ENCODE results near the gene CRELD1. TPM values are rescaled to one million over a fixed set of nuclear protein-coding genes. Genes with fewer than 3 reads are reported as not detected.
"Not testable (repeated sequence)": the region's sequence is repeated elsewhere in the genome, so short reads cannot be mapped to it uniquely, and the experiment has no call there.

The CRELD1 gene
- total and polyA plus RNA-seq, 3 experiments from 2014 or later, result 14.0 to 24.5 (median 16.0) TPM

DNA sequence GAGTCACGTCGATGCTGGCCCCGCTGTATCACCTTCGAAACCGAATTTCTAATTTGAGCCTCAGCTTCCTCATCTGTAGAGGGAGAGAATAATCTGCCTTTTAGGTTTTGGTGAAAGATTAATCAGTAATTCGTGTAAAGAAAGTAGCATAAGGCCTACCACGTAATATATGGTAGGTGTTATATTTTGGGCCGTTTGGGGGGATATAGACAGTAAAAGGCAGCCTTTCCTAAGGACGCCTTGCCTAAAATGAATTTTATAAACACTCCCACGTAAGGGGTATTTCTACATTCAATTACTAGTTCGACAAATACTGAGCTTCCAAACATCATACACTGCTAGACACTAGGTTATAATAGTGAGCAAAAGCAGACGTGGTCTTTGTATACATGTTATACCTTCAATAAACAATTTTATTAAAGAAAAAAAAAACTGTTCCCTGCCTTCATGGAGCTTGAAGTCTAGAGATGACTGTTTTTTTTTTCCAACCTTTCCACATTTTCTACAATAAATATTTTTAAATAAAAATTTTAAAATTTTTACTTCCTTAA lies 42.5 kb upstream of the CRELD1 start:
- no peak for DNase-seq
- Mint-ChIP-seq H3K4me1 (peaks cover 31 to 51% (median 45%) of the 10 kb centered on the region in 3 donors), H3K9me3 (no peaks in the 10 kb centered on the region), H3K36me3 (peaks cover 6 to 36% (median 18%) of the 10 kb centered on the region in 3 donors), H3K4me3 (peak overlapping the region; percentile 97 to 100 (median 98)), H3K27me3 (no peaks in the 10 kb centered on the region), H3K27ac (peak overlapping the region; percentile 99 to 100 (median 100))
- Histone ChIP-seq H3K4me1 (ENCODE audit: insufficient read depth, low read length) (peaks cover 13% of the 10 kb centered on the region), H3K36me3 (ENCODE audit: insufficient read depth, low read length) (peaks cover 7% of the 10 kb centered on the region), H3K4me3 (ENCODE audit: low read length) (peak overlapping the region; percentile 97), H3K9me3 (ENCODE audit: low read length) (no peaks in the 10 kb centered on the region), H3K27me3 (ENCODE audit: insufficient read depth, low read length, poor library complexity, severe bottlenecking) (no peaks in the 10 kb centered on the region), H3K27ac (ENCODE audit: low read depth, low read length) (peak overlapping the region; percentile 100)
- ChIA-PET POLR2A (interaction anchor here (0.9 to 2.6 kb wide), 12 partner anchors 10 to 430 kb away, joined by 3 to 21 read pairs (median 4); partner anchors contain the start of genes ARPC4, CRELD1, EMC3 and MTMR14), CTCF (interaction anchor here (0.6 to 3.9 kb wide), 5 partner anchors 10 to 55 kb away, joined by 3 to 28 read pairs (median 6); partner anchors contain the start of gene CRELD1)

DNA sequence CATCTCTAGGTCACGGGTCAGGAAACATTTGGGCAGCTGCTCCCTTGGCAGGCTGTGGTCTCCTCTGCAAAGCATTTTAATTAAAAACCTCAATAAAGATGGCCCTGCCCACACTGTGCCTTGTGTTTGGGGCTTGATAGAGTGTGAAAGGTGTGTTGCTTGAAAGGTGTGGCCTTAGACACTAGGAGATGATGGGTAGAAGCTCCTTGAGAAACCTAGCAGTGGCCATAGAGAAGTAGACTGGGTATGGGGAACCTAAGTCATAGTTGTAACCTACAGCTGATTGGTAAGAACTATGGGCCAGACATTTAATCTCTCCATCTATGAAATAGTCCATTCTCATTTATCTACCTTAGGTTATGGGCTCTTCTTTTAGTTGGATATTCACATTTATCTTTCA lies 39.9 kb upstream of the CRELD1 start:
- Histone ChIP-seq H3K9me3 (ENCODE audit: low read length) (no peaks in the 10 kb centered on the region), H3K36me3 (ENCODE audit: insufficient read depth, low read length) (peaks cover 7% of the 10 kb centered on the region), H3K27me3 (ENCODE audit: insufficient read depth, low read length, poor library complexity, severe bottlenecking) (no peaks in the 10 kb centered on the region), H3K4me3 (ENCODE audit: low read length) (no peak overlapping the region), H3K27ac (ENCODE audit: low read depth, low read length) (no peak overlapping the region), H3K4me1 (ENCODE audit: insufficient read depth, low read length) (peaks cover 13% of the 10 kb centered on the region)
- H3K27ac Mint-ChIP-seq, result peak overlapping the region in 7 of 8 donors; percentile 8 to 92 (median 67)
- ChIA-PET CTCF (interaction anchor here (1.1 kb wide), 1 partner anchor 45 kb away, joined by 3 read pairs; no protein-coding TSS in a partner anchor), POLR2A (interaction anchor here (0.6 kb wide), 1 partner anchor 235 kb away, joined by 4 read pairs; no protein-coding TSS in a partner anchor)
- peaks cover 32 to 61% (median 53%) of the 10 kb centered on the region in 3 donors for H3K4me1 Mint-ChIP-seq
- H3K27me3 Mint-ChIP-seq, result no peaks in the 10 kb centered on the region
- no peak for DNase-seq
- H3K36me3 Mint-ChIP-seq, result peaks cover 6 to 36% (median 18%) of the 10 kb centered on the region in 3 donors
- no peaks in the 10 kb centered on the region for H3K9me3 Mint-ChIP-seq
- peak overlapping the region in 3 of 7 donors; percentile 7 to 15 (median 13) for H3K4me3 Mint-ChIP-seq

GRCh38 chr3:9895715-9896114 lies 37.9 kb upstream of the CRELD1 start:
- Mint-ChIP-seq H3K36me3 (peaks cover 6 to 32% (median 18%) of the 10 kb centered on the region in 3 donors), H3K27ac (peak overlapping the region; percentile 1 to 83 (median 32)), H3K4me1 (peaks cover 29 to 54% (median 53%) of the 10 kb centered on the region in 3 donors)
- POLR2A ChIA-PET; H3K4me3 Mint-ChIP-seq; H3K36me3 ChIP-seq (ENCODE audit: insufficient read depth, low read length); H3K9me3 ChIP-seq (ENCODE audit: low read length); H3K27me3 Mint-ChIP-seq; CTCF ChIA-PET; H3K4me1 ChIP-seq (ENCODE audit: insufficient read depth, low read length); H3K9me3 Mint-ChIP-seq; H3K4me3 ChIP-seq (ENCODE audit: low read length); H3K27me3 ChIP-seq (ENCODE audit: insufficient read depth, low read length, poor library complexity, severe bottlenecking); DNase-seq; H3K27ac ChIP-seq (ENCODE audit: low read depth, low read length): not testable (repeated sequence)

DNA sequence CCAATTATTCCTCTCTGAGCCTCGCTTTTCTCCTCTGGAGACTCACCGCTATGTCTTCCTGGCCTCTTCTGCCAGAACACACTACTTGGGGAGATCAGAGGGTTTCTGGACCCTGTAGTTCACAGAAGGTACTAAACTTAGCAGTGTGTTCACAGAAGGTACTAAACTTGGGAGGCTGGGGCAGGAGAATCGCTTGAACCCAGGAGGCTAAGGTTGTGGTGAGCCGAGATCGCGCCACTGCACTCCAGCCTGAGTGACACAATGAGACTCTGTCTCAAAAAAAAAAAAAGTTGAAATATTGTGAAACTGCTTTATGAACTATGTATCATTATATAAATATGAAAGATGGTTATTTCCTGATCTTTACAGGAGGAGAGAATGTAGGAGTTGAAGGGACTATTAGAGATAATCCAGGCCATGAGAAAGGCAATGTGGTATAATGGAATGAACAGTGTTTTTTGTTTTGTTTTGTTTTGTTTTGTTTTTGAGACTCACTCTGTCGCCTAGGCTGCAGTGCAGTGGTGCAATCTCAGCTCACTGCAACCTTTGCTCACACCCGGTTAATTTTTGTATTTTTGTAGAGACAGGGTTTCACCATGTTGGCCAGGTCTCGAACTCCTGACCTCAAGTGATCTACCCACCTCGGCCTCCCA lies 36.8 kb upstream of the CRELD1 start:
- Mint-ChIP-seq H3K4me1 (peaks cover 26 to 51% (median 51%) of the 10 kb centered on the region in 3 donors), H3K36me3 (peaks cover 6 to 28% (median 18%) of the 10 kb centered on the region in 3 donors), H3K27ac (peak overlapping the region; percentile 1 to 85 (median 62))
- POLR2A ChIA-PET; H3K4me3 ChIP-seq (ENCODE audit: low read length); H3K27ac ChIP-seq (ENCODE audit: low read depth, low read length); H3K9me3 Mint-ChIP-seq; H3K4me1 ChIP-seq (ENCODE audit: insufficient read depth, low read length); H3K9me3 ChIP-seq (ENCODE audit: low read length); H3K4me3 Mint-ChIP-seq; DNase-seq; H3K27me3 ChIP-seq (ENCODE audit: insufficient read depth, low read length, poor library complexity, severe bottlenecking); H3K36me3 ChIP-seq (ENCODE audit: insufficient read depth, low read length); H3K27me3 Mint-ChIP-seq; CTCF ChIA-PET: not testable (repeated sequence)

- POLR2A ChIA-PET, result no interaction called here
- H3K9me3 ChIP-seq (ENCODE audit: low read length), result no peaks in the 10 kb centered on the region
- peaks cover 26 to 53% (median 53%) of the 10 kb centered on the region in 3 donors for H3K4me1 Mint-ChIP-seq
- H3K4me3 ChIP-seq (ENCODE audit: low read length), result no peak overlapping the region
- DNase-seq, result no peak
- peak overlapping the region in 1 of 7 donors; percentile 29 for H3K4me3 Mint-ChIP-seq
- H3K27me3 Mint-ChIP-seq, result no peaks in the 10 kb centered on the region
- H3K36me3 Mint-ChIP-seq, result peaks cover 3 to 22% (median 14%) of the 10 kb centered on the region in 3 donors
- no peak overlapping the region for H3K27ac ChIP-seq (ENCODE audit: low read depth, low read length)
- no peaks in the 10 kb centered on the region for H3K9me3 Mint-ChIP-seq
- CTCF ChIA-PET, result no interaction called here
- peak overlapping the region; percentile 8 to 86 (median 78) for H3K27ac Mint-ChIP-seq
- H3K27me3 ChIP-seq (ENCODE audit: insufficient read depth, low read length, poor library complexity, severe bottlenecking), result no peaks in the 10 kb centered on the region
- peaks cover 7% of the 10 kb centered on the region for H3K36me3 ChIP-seq (ENCODE audit: insufficient read depth, low read length)
- peaks cover 12% of the 10 kb centered on the region for H3K4me1 ChIP-seq (ENCODE audit: insufficient read depth, low read length)
Measured at GRCh38 chr3:9897408-9898372, 35.9 kb upstream of the CRELD1 start.

- Mint-ChIP-seq H3K36me3 (peaks cover 3 to 13% (median 7%) of the 10 kb centered on the region in 3 donors), H3K27ac (peak overlapping the region; percentile 40 to 86 (median 80)), H3K27me3 (no peaks in the 10 kb centered on the region), H3K4me3 (peak overlapping the region in 1 of 7 donors; percentile 29), H3K9me3 (no peaks in the 10 kb centered on the region), H3K4me1 (peaks cover 28 to 54% (median 52%) of the 10 kb centered on the region in 3 donors)
- no peaks in the 10 kb centered on the region for H3K27me3 ChIP-seq (ENCODE audit: insufficient read depth, low read length, poor library complexity, severe bottlenecking)
- no peaks in the 10 kb centered on the region for H3K9me3 ChIP-seq (ENCODE audit: low read length)
- peaks cover 19% of the 10 kb centered on the region for H3K4me1 ChIP-seq (ENCODE audit: insufficient read depth, low read length)
- ChIA-PET CTCF (no interaction called here), POLR2A (no interaction called here)
- H3K27ac ChIP-seq (ENCODE audit: low read depth, low read length), result no peak overlapping the region
- H3K4me3 ChIP-seq (ENCODE audit: low read length), result no peak overlapping the region
- H3K36me3 ChIP-seq (ENCODE audit: insufficient read depth, low read length), result no peaks in the 10 kb centered on the region
- DNase-seq, result no peak
Measured at GRCh38 chr3:9898467-9899241, 35.0 kb upstream of the CRELD1 start.

DNA sequence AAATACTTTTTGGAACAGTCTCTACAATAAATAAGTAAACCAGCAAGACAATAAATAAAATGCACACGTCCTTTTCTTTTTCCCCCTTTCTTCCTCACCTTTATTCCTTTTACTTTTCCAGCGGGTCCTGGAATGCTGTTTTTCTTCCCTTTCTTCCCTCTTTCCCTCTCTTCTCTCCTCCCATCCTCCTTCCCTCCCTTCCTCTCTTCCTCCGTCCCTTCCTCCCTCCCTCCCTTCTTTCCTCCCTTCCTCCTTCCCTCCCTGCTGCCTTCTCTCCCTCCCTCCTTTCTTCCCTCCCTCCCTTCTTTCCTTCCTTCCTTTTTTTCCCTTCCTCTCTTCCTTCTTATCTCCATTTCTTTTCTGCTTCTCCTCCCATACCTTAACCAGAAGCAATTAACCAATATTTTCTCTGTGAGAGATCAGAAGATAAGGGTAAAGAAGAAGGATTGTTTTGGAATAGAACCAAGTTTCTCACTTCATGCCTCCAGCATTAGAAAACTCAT lies 34.3 kb upstream of the CRELD1 start:
- POLR2A ChIA-PET, result interaction anchor here (0.7 kb wide), 1 partner anchor 169 kb away, joined by 4 read pairs; no protein-coding TSS in a partner anchor
- H3K4me3 ChIP-seq (ENCODE audit: low read length), result no peak overlapping the region
- CTCF ChIA-PET, result no interaction called here
- H3K9me3 ChIP-seq (ENCODE audit: low read length), result no peaks in the 10 kb centered on the region
- H3K36me3 Mint-ChIP-seq, result peaks cover 3 to 6% (median 6%) of the 10 kb centered on the region in 3 donors
- H3K9me3 Mint-ChIP-seq, result no peaks in the 10 kb centered on the region
- H3K27ac Mint-ChIP-seq, result peak overlapping the region in 2 of 8 donors; percentile 29 to 58
- H3K4me1 ChIP-seq (ENCODE audit: insufficient read depth, low read length), result peaks cover 19% of the 10 kb centered on the region
- no peak overlapping the region for H3K27ac ChIP-seq (ENCODE audit: low read depth, low read length)
- no peaks in the 10 kb centered on the region for H3K27me3 ChIP-seq (ENCODE audit: insufficient read depth, low read length, poor library complexity, severe bottlenecking)
- peaks cover 24 to 50% (median 48%) of the 10 kb centered on the region in 3 donors for H3K4me1 Mint-ChIP-seq
- DNase-seq, result no peak
- no peaks in the 10 kb centered on the region for H3K36me3 ChIP-seq (ENCODE audit: insufficient read depth, low read length)
- no peak overlapping the region for H3K4me3 Mint-ChIP-seq
- H3K27me3 Mint-ChIP-seq, result no peaks in the 10 kb centered on the region

Measured in CD8-positive, alpha-beta memory T cell (primary cell).